Lung (tissue), 12 donors: ENCODE results near the gene MZF1. TPM values are rescaled to one million over a fixed set of nuclear protein-coding genes. Genes with fewer than 3 reads are reported as not detected.

Source experiments
- ATAC-seq: fragments of 200-7000 bp; cut with Tn5 transposase; one replicate; pipeline ENCODE4 v1.9.1; 2020; ENCODE audit warnings: moderate number of reproducible peaks; ENCODE audit not compliant: insufficient read depth, low FRiP score
- DNase-seq, 3 donors: peaks; one replicate each; pipeline ENCODE4 v3.0.0-alpha.2; 2013 to 2017
- H3K27ac ChIP-seq, 2 donors: one replicate each; pipeline ENCODE4 v1.5.1; 2013; ENCODE audit warnings: mild to moderate bottlenecking in 2 of 2, moderate library complexity in 2 of 2, control low read depth in 1 of 2, inconsistent platforms in 1 of 2, low read depth in 1 of 2, low read length in 1 of 2
- H3K27me3 ChIP-seq, 3 donors: one replicate each; pipeline ENCODE4 v1.5.1; 2013; ENCODE audit warnings: low read length in 2 of 3; ENCODE audit not compliant: control insufficient read depth in 3 of 3, insufficient read depth in 3 of 3
- H3K36me3 ChIP-seq, 4 donors: one replicate each; pipeline ENCODE4 v1.5.1; 2013; ENCODE audit warnings: low read length in 4 of 4, mild to moderate bottlenecking in 1 of 4, moderate library complexity in 1 of 4; ENCODE audit not compliant: control insufficient read depth in 4 of 4, insufficient read depth in 4 of 4
- H3K4me1 ChIP-seq, 5 donors: one replicate each; pipeline ENCODE4 v1.5.1; 2013; ENCODE audit warnings: low read length in 5 of 5, mild to moderate bottlenecking in 2 of 5, moderate library complexity in 1 of 5; ENCODE audit not compliant: control insufficient read depth in 5 of 5, insufficient read depth in 5 of 5
- H3K4me3 ChIP-seq: one replicate; pipeline ENCODE4 v1.5.1; 2013; ENCODE audit warnings: mild to moderate bottlenecking, control low read depth, moderate library complexity
- H3K9ac ChIP-seq, 2 donors: one replicate each; pipeline ENCODE4 v1.5.1; 2013; ENCODE audit warnings: low read length in 2 of 2, control low read depth in 1 of 2; ENCODE audit not compliant: insufficient read depth in 1 of 2
- H3K9me3 ChIP-seq, 4 donors: one replicate each; pipeline ENCODE4 v1.5.1; 2013; ENCODE audit warnings: low read length in 3 of 4, mild to moderate bottlenecking in 1 of 4, moderate library complexity in 1 of 4; ENCODE audit not compliant: control insufficient read depth in 4 of 4, insufficient read depth in 3 of 4
- WGBS, 2 donors: extraction: QIAGEN DNeasy Blood & Tissue Kit; methylation state at CpG; one replicate each; pipeline ENCODE4 v1.1.7; 2013; 5-methylcytosine and 5-hydroxymethylcytosine counted together
- polyA plus RNA-seq, 2 donors: library from polyadenylated mRNA; stranded (reverse); fragments of 200-250 nt; gene quantifications; one replicate each; pipeline ENCODE4 v1.2.1, GENCODE V29; 2013
- total RNA-seq, 2 donors: library from RNA; depleted of rRNA in 1 of 2; stranded (reverse); fragments of >200 nt in 1 of 2; gene quantifications; one replicate each; pipeline ENCODE4 v1.2.1, GENCODE V29; 2014 to 2021
- TF ChIP-seq, protein P1 (sequence below): IDR thresholded peaks from 2 replicates; pipeline ENCODE4 v1.5.1; 2012; ENCODE audit warnings: mild to moderate bottlenecking; ENCODE audit errors: control extremely low read depth, extremely low read depth
- donor health status: control.
- donor health status: control.
- donor health status: Bipolar disorder and iron deficiency.
- donor health status: healthy.
- donor health status: DM: yes; HTN: yes; CAD: no.

MZF1 gene
- total and polyA plus RNA-seq, 4 donors, result 19.2 to 37.5 (median 30.1) TPM

DNA sequence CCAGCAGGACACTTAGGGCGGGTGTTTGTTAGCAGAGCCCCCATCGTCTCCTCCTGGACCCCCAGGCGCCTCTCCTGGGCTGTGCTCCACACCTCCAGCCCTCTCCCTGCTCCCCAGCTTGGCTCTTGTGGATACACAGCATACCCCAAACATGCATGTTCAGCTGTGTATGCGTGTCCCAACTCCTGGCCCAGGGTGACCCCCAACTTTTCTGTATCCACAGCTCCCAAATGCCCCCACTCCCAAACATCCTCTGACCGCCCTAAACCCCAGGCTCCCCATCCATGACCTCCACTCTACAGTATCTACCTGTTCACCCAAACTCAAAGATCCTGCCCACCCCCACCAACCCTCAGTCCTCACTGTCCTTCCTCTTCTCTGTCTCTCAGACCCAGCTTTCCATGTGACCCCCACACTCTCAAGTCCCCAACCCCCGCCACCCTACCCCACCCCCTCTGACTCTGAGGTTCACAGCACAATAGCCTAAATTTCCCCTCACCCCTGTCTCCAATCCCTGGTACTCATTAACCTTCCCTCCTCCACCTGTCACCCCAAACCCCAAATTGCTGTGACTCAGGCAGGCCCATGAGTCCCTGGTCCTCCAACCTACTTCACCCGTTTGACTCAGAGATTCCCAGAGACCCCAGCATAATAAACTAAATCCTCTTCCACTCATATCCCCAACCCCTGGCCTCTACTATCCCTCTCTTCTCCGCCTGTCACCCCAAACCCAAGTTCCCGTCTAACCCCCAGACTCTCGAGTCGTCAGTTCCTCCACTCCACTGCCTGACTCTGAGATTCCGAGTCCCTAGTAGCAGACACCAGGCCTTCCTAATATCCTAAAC is 15.7 kb downstream of the MZF1 start:
- 32 to 40% methylated on average over 12 of the region's 12 CpGs for WGBS, 2 donors
- Histone ChIP-seq H3K4me1 (peaks cover 9 to 49% (median 23%) of the 10 kb centered on the region in 5 donors), H3K9me3 (no peaks in the 10 kb centered on the region), H3K27ac (peak overlapping the region; percentile 97 to 99), H3K4me3 (peak overlapping the region; percentile 85), H3K9ac (peak overlapping the region; percentile 96 to 97), H3K36me3 (peaks cover 0 to 15% (median 10%) of the 10 kb centered on the region in 4 donors), H3K27me3 (peaks cover 0 to 9% (median 7%) of the 10 kb centered on the region in 3 donors)
- ATAC-seq (no peak), DNase-seq (peak in 1 of 3 donors; percentile 6)
- TF ChIP-seq, protein P1, sequence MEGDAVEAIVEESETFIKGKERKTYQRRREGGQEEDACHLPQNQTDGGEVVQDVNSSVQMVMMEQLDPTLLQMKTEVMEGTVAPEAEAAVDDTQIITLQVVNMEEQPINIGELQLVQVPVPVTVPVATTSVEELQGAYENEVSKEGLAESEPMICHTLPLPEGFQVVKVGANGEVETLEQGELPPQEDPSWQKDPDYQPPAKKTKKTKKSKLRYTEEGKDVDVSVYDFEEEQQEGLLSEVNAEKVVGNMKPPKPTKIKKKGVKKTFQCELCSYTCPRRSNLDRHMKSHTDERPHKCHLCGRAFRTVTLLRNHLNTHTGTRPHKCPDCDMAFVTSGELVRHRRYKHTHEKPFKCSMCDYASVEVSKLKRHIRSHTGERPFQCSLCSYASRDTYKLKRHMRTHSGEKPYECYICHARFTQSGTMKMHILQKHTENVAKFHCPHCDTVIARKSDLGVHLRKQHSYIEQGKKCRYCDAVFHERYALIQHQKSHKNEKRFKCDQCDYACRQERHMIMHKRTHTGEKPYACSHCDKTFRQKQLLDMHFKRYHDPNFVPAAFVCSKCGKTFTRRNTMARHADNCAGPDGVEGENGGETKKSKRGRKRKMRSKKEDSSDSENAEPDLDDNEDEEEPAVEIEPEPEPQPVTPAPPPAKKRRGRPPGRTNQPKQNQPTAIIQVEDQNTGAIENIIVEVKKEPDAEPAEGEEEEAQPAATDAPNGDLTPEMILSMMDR, result no peak

DNA sequence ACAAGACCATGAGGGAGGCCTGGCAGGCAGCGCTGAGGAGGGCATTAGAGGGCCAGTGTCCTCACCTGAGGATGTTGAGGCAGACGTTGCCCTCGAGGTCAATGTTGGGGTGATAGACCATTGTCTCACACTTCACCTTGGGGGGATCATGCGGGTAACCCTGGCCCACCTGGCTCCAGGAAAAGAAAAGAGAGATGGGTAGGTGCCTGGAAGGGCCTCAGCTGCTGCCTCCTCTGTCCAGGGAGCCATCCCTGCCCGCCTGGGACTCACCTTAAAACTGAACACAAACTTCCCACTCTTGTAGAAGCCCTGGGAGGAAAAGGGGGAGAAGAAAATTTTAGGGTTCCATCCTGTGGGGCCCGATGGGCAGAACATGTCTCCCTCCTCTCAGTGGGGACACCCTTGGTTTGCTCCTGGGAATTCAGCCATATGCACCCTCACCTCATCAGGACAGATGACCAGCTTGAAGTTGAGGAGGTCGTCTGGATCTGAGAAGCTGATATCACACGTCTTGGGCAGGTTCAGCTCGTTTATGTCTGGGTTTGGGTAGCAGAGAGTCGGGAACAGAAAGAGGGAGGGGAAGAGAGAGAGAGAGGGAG is 16.4 kb downstream of the MZF1 start:
- Histone ChIP-seq H3K4me1 (peaks cover 9 to 42% (median 17%) of the 10 kb centered on the region in 5 donors), H3K9ac (peak overlapping the region in 1 of 2 donors; percentile 97), H3K27ac (peak overlapping the region in 1 of 2 donors; percentile 99), H3K9me3 (no peaks in the 10 kb centered on the region), H3K27me3 (peaks cover 0 to 5% (median 4%) of the 10 kb centered on the region in 3 donors), H3K36me3 (peaks cover 0 to 19% (median 17%) of the 10 kb centered on the region in 4 donors), H3K4me3 (no peak overlapping the region)
- 65 to 68% methylated on average over 10 of the region's 10 CpGs for WGBS, 2 donors
- DNase-seq, result peak in 1 of 3 donors; percentile 8
- ATAC-seq, result no peak
- TF ChIP-seq, protein P1, result no peak

DNA sequence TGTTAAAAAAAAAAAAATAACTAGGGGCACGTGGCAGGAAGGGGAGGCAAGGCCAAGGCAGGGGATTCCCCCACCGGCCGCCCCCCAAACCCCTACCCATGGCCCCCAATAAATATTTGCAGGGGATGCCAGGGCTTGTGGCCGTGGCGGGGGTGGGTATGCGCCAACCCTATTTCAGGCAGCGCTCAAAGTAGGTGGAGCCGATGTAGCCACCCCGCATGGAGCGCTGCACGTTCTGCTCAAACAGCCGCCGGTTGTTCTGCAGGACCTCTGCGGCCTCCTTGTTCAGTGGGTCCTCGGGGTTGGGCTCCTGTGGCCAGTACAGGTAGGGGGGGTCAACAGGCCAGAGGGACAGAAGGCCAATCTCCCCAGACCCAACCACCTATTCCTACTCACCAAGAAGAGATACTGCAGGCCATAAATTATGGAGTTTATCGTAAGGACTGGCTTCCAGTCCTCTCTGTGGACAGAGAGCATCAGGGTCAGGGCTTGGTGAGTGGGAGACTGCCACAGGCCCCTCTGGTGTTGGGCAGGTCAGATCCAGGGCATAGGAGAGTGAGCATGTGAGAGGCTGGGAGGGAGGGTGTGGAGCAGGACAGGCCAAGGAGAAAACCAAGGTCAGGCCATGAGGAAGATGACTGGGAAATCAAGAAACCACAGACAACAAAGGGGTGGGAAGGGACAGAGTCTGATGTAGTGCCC is 17.1 kb downstream of the MZF1 start:
- TF ChIP-seq, protein P1, result no peak
- ATAC-seq, result no peak
- Histone ChIP-seq H3K36me3 (peaks cover 0 to 25% (median 22%) of the 10 kb centered on the region in 4 donors), H3K9ac (no peak overlapping the region), H3K27me3 (no peaks in the 10 kb centered on the region), H3K4me1 (peaks cover 9 to 40% (median 16%) of the 10 kb centered on the region in 5 donors), H3K4me3 (no peak overlapping the region), H3K9me3 (no peaks in the 10 kb centered on the region), H3K27ac (no peak overlapping the region)
- WGBS, 2 donors, result 85 to 89% methylated on average over 16 of the region's 16 CpGs
- DNase-seq, result peak in 1 of 3 donors; percentile 8
